GM12878 (cell line): Measurements from ENCODE around the gene SIK2. TPM values are rescaled to one million over a fixed set of nuclear protein-coding genes. Genes with fewer than 3 reads are reported as not detected.

Experiments
- BACH1 ChIP-seq: fragments of 450-650 bp; IDR thresholded peaks from 2 replicates; pipeline ENCODE4 v1.6.1; 2017; ENCODE audit warnings: mild to moderate bottlenecking, borderline replicate concordance
- CBX5 ChIP-seq: sonication (generic); IDR thresholded peaks from 2 replicates; pipeline ENCODE4 v1.6.1; 2016; ENCODE audit warnings: low read depth, moderate library complexity, mild to moderate bottlenecking, inconsistent platforms
- CHD4 ChIP-seq: fragments of 200-600 bp; sonication (generic); IDR thresholded peaks from 2 replicates; pipeline ENCODE4 v1.6.1; 2016; ENCODE audit warnings: mild to moderate bottlenecking
- CREB1 ChIP-seq: IDR thresholded peaks from 2 replicates; pipeline ENCODE4 v1.6.1; 2012; ENCODE audit warnings: low read depth, mild to moderate bottlenecking, inconsistent platforms
- DPF2 ChIP-seq: fragments of 450-650 bp; IDR thresholded peaks from 2 replicates; pipeline ENCODE4 v1.6.1; 2017; ENCODE audit warnings: mild to moderate bottlenecking
- FOXK2 ChIP-seq: fragments of 450-650 bp; IDR thresholded peaks from 2 replicates; pipeline ENCODE4 v1.6.1; 2017; ENCODE audit warnings: mild to moderate bottlenecking, moderate library complexity
- GATAD2B ChIP-seq: fragments of 450-650 bp; conservative IDR thresholded peaks from 2 replicates; pipeline ENCODE4 v1.6.1; 2017; ENCODE audit warnings: low read depth, mild to moderate bottlenecking, moderate library complexity
- HCFC1 ChIP-seq: fragments of 150-350 bp; IDR thresholded peaks from 2 replicates; pipeline ENCODE4 v1.6.1; 2014; ENCODE audit warnings: low read length
- IKZF2 ChIP-seq, 2 experiments: fragments of 450-650 bp; IDR thresholded peaks; 2 replicates each; pipeline ENCODE4 v1.6.1; 2017; ENCODE audit warnings: mild to moderate bottlenecking in 2 of 2, moderate library complexity in 2 of 2
- KDM1A ChIP-seq: fragments of 200-600 bp; sonication (generic); IDR thresholded peaks from 2 replicates; pipeline ENCODE4 v1.6.1; 2016; ENCODE audit warnings: borderline replicate concordance
- MAX ChIP-seq: IDR thresholded peaks from 2 replicates; pipeline ENCODE4 v1.6.1; 2012; ENCODE audit warnings: low read depth, low read length, improper control_type of control experiment
- NFXL1 ChIP-seq: fragments of 450-650 bp; IDR thresholded peaks from 2 replicates; pipeline ENCODE4 v1.6.1; 2017; ENCODE audit warnings: antibody characterized with exemption, mild to moderate bottlenecking, borderline replicate concordance
- NR2C2 ChIP-seq: IDR thresholded peaks from 2 replicates; pipeline ENCODE4 v1.6.1; 2011; ENCODE audit warnings: borderline replicate concordance, low read depth; ENCODE audit not compliant: control insufficient read depth, insufficient read length
- POLR2A ChIP-seq: IDR thresholded peaks from 2 replicates; pipeline ENCODE4 v1.6.1; 2011; ENCODE audit warnings: low read depth, mild to moderate bottlenecking, low read length
- POLR2AphosphoS2 ChIP-seq: IDR thresholded peaks from 2 replicates; pipeline ENCODE4 v1.6.1; 2011; ENCODE audit warnings: low read depth, mild to moderate bottlenecking, low read length, improper control_type of control experiment, moderate library complexity
- POLR2AphosphoS5 ChIP-seq: IDR thresholded peaks from 2 replicates; pipeline ENCODE4 v1.6.1; 2011; ENCODE audit warnings: mild to moderate bottlenecking, low read length, inconsistent platforms
- POU2F2 ChIP-seq: IDR thresholded peaks from 3 replicates; pipeline ENCODE4 v1.6.1; 2011; ENCODE audit warnings: low read depth, mild to moderate bottlenecking, low read length, borderline replicate concordance
- SIN3A ChIP-seq: IDR thresholded peaks from 2 replicates; pipeline ENCODE4 v1.6.1; 2012; ENCODE audit warnings: low read depth, low read length, improper control_type of control experiment
- TARDBP ChIP-seq: IDR thresholded peaks from 2 replicates; pipeline ENCODE4 v1.6.1; 2016; ENCODE audit warnings: borderline replicate concordance
- YY1 ChIP-seq: IDR thresholded peaks from 2 replicates; pipeline ENCODE4 v1.6.1; 2011; ENCODE audit warnings: low read depth, mild to moderate bottlenecking, low read length
- ZBTB40 ChIP-seq: fragments of 450-650 bp; IDR thresholded peaks from 2 replicates; pipeline ENCODE4 v1.6.1; 2016; ENCODE audit warnings: mild to moderate bottlenecking, moderate library complexity, borderline replicate concordance
- ZNF274 ChIP-seq: IDR thresholded peaks from one replicate; pipeline ENCODE4 v1.8.0; 2011; ENCODE audit not compliant: insufficient read length, insufficient read depth
- polyA plus RNA-seq, 11 experiments: library from polyadenylated mRNA; depleted of rRNA in 4 of 11; unstranded in 6 of 11; stranded (reverse) in 5 of 11; fragments of >200 nt; fragmentation: Nextera tagmentation in 4 of 11; fragmentation: Illumina TruSeq in 1 of 11; extraction: Ambion mirVana in 4 of 11; extraction: Trizol in 1 of 11; gene quantifications; 1 replicate in 1 of 11; 2 replicates in 10 of 11; pipeline versions ENCODE4 v1.2.1 to v1.2.3, GENCODE V29; 2011 to 2016; ENCODE audit warnings: inconsistent platforms in 2 of 11, missing spikeins in 2 of 11, low read depth in 1 of 11
- total RNA-seq, 4 experiments: library from RNA; depleted of rRNA in 3 of 4; stranded (reverse); fragments of >200 nt in 3 of 4; fragmentation: Illumina TruSeq in 1 of 4; extraction: Trizol in 1 of 4; gene quantifications; 2 replicates each; pipeline versions ENCODE4 v1.2.1 to v1.2.3, GENCODE V29; 2013 to 2021
- TF ChIP-seq, protein P1 (sequence below): fragments of 450-650 bp; conservative IDR thresholded peaks from 2 replicates; pipeline ENCODE4 v1.6.1; 2017; ENCODE audit warnings: mild to moderate bottlenecking, moderate library complexity
- TF ChIP-seq, protein P2 (sequence below): fragments of 450-650 bp; IDR thresholded peaks from 2 replicates; pipeline ENCODE4 v1.6.1; 2016; ENCODE audit warnings: mild to moderate bottlenecking

SIK2 gene
- total and polyA plus RNA-seq, 10 of the 15 experiments (the other 5 are each of a cell fraction or from before 2014, with no cell fraction given), result 0.97 to 14.2 (median 4.5) TPM

- TF ChIP-seq ZBTB40, result no peak
- 0 out of 3 replicates have a peak, but pooled peaks have one; percentile 21 for TF ChIP-seq POU2F2
- TF ChIP-seq TARDBP, result no peak
- TF ChIP-seq ZNF274, result no peak
- TF ChIP-seq POLR2AphosphoS5, result peak; percentile 62; the same call in 1 of the 2 replicates
- TF ChIP-seq YY1, result peak; percentile 93
- no peak for TF ChIP-seq NFXL1
- peak; percentile 78 for TF ChIP-seq GATAD2B
- TF ChIP-seq DPF2, result peak; percentile 50; the same call in 1 of the 2 replicates
- TF ChIP-seq POLR2AphosphoS2, result peak; percentile 65; the same call in 1 of the 2 replicates
- TF ChIP-seq, protein P1, sequence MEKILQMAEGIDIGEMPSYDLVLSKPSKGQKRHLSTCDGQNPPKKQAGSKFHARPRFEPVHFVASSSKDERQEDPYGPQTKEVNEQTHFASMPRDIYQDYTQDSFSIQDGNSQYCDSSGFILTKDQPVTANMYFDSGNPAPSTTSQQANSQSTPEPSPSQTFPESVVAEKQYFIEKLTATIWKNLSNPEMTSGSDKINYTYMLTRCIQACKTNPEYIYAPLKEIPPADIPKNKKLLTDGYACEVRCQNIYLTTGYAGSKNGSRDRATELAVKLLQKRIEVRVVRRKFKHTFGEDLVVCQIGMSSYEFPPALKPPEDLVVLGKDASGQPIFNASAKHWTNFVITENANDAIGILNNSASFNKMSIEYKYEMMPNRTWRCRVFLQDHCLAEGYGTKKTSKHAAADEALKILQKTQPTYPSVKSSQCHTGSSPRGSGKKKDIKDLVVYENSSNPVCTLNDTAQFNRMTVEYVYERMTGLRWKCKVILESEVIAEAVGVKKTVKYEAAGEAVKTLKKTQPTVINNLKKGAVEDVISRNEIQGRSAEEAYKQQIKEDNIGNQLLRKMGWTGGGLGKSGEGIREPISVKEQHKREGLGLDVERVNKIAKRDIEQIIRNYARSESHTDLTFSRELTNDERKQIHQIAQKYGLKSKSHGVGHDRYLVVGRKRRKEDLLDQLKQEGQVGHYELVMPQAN, result peak; percentile 69
- TF ChIP-seq KDM1A, result no peak
- no peak for TF ChIP-seq CHD4
- 0 out of 2 replicates have a peak, but pooled peaks have one; percentile 44 for TF ChIP-seq MAX
- TF ChIP-seq POLR2A, result peak; percentile 89
- 0 out of 2 replicates have a peak, but pooled peaks have one; percentile 34 for TF ChIP-seq BACH1
- TF ChIP-seq HCFC1, result no peak
- TF ChIP-seq SIN3A, result 0 out of 2 replicates have a peak, but pooled peaks have one; percentile 36
- no peak for TF ChIP-seq FOXK2
- peak; percentile 54; the same call in 1 of the 2 replicates for TF ChIP-seq CREB1
- 0 out of 2 replicates have a peak, but pooled peaks have one; percentile 31 for TF ChIP-seq CBX5
- TF ChIP-seq NR2C2, result no peak
- 0 out of 4 replicates have a peak, but pooled peaks of 1 of the 2 experiments have one; percentile 35 for TF ChIP-seq IKZF2 (IDR thresholded peaks at IDR 0.05)
- TF ChIP-seq, protein P2, sequence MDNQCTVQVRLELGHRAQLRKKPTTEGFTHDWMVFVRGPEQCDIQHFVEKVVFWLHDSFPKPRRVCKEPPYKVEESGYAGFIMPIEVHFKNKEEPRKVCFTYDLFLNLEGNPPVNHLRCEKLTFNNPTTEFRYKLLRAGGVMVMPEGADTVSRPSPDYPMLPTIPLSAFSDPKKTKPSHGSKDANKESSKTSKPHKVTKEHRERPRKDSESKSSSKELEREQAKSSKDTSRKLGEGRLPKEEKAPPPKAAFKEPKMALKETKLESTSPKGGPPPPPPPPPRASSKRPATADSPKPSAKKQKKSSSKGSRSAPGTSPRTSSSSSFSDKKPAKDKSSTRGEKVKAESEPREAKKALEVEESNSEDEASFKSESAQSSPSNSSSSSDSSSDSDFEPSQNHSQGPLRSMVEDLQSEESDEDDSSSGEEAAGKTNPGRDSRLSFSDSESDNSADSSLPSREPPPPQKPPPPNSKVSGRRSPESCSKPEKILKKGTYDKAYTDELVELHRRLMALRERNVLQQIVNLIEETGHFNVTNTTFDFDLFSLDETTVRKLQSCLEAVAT, result 0 out of 2 replicates have a peak, but pooled peaks have one; percentile 61
Observed at GRCh38 chr11:111765984-111766833, 164.0 kb downstream of the SIK2 start, which contains the start of gene PPP2R1B (continued).
